Mucosa of descending colon (tissue), 3 donors: ENCODE measurements around the gene SGSM2. TPM values are rescaled to one million over a fixed set of nuclear protein-coding genes. Genes with fewer than 3 reads are reported as not detected.

Experiments used
- ATAC-seq: fragments of 200-7000 bp; cut with Tn5 transposase; one replicate; pipeline ENCODE4 v1.9.1; 2020; ENCODE audit warnings: mild to moderate bottlenecking, moderate library complexity
- DNase-seq, 3 donors: peaks; one replicate each; pipeline ENCODE4 v3.0.0-alpha.2; 2020
- H3K36me3 ChIP-seq: fragments of 200-600 bp; one replicate; pipeline ENCODE4 v1.8.0; 2021; ENCODE audit warnings: low read depth, mild to moderate bottlenecking
- H3K4me1 ChIP-seq: fragments of 200-600 bp; one replicate; pipeline ENCODE4 v1.8.0; 2021; ENCODE audit warnings: low read depth, mild to moderate bottlenecking
- H3K4me3 ChIP-seq: fragments of 200-600 bp; one replicate; pipeline ENCODE4 v1.8.0; 2021; ENCODE audit warnings: mild to moderate bottlenecking
- H3K9me3 ChIP-seq: fragments of 200-600 bp; one replicate; pipeline ENCODE4 v1.8.0; 2021; ENCODE audit warnings: mild to moderate bottlenecking
- intact Hi-C, 2 donors: fragments of 100-400 bp; cut with DNase I in 1 of 2; cut with micrococcal nuclease in 1 of 2; formaldehyde crosslinking; loops; one replicate each; pipeline versions ENCODE4 v1.11.0 to v1.11.1; 2022; cut with DNase I, micrococcal nuclease
- total RNA-seq, 3 donors: library from RNA; stranded (reverse); fragmentation: NEBNext Ultra II Directional in 2 of 3; extraction: Animal tissue kit (Norgen Biotek cat#: 25700) in 2 of 3; gene quantifications; one replicate each; pipeline versions ENCODE4 v1.2.1 to v1.2.4, GENCODE V29; 2021 to 2023
- TF ChIP-seq, protein P1 (sequence below): fragments of 200-600 bp; IDR thresholded peaks from one replicate; pipeline ENCODE4 v1.8.0; 2022; ENCODE audit warnings: antibody characterized with exemption, mild to moderate bottlenecking
- donor health status: DM: no; HTN: no; CAD: no; lungs with moderate emphysema.
- donor health status: DM: no; HTN: no; CAD: no.
- donor health status: DM: no; HTN: yes; CAD: no.

The SGSM2 gene
- total RNA-seq, 3 donors from 2014 or later, result 29.1 to 57.9 (median 30.2) TPM

DNA sequence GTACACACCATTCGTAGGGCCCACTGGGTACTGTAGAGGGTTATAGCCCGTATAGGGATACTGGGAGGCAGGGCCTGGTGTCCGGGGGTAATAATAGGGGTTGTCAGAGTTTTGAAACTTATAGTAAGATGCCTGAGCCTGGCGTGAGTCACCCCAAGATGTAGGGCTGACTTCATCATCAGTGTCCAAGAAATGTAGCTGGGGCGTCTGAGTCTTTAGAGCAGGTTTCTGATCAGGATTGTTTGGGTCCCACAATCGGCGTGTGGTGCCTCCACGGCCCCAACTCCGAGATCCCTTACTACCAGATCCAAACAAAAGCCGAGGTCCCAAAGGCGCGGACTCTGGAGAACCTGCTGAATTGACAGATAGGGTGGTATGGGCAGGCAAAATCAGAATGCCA, 38.2 kb upstream of the SGSM2 start:
- TF ChIP-seq, protein P1, sequence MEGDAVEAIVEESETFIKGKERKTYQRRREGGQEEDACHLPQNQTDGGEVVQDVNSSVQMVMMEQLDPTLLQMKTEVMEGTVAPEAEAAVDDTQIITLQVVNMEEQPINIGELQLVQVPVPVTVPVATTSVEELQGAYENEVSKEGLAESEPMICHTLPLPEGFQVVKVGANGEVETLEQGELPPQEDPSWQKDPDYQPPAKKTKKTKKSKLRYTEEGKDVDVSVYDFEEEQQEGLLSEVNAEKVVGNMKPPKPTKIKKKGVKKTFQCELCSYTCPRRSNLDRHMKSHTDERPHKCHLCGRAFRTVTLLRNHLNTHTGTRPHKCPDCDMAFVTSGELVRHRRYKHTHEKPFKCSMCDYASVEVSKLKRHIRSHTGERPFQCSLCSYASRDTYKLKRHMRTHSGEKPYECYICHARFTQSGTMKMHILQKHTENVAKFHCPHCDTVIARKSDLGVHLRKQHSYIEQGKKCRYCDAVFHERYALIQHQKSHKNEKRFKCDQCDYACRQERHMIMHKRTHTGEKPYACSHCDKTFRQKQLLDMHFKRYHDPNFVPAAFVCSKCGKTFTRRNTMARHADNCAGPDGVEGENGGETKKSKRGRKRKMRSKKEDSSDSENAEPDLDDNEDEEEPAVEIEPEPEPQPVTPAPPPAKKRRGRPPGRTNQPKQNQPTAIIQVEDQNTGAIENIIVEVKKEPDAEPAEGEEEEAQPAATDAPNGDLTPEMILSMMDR, result no peak
- Histone ChIP-seq H3K36me3 (no peaks in the 10 kb centered on the region), H3K4me1 (peaks cover 14% of the 10 kb centered on the region), H3K9me3 (no peaks in the 10 kb centered on the region), H3K4me3 (no peak overlapping the region)
- DNase-seq (no peak), ATAC-seq (no peak)
- intact Hi-C loops, result no loop called here

DNA sequence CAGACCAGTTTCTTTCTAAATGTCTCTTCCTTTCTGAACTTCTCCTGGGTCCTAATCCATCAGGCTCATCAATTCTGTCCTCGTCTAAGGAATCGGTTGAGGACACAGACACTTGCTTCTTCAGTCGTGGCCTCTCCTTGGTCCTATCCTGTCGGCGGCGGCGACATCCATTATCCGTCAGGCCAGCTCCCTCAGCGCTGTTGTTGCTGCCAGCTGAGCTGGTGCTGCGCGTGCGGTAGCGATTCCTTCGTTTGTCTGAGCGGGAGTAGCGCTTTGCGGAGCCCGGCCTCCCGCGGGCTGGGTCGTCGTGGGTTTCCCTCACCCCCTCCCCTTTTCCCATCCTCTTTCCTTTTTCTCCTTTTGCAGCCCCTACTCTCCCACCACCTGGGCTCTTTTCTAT, 37.5 kb upstream of the SGSM2 start:
- H3K4me1 ChIP-seq, result peaks cover 14% of the 10 kb centered on the region
- peak in 1 of 3 donors; percentile 50 for DNase-seq
- no peaks in the 10 kb centered on the region for H3K9me3 ChIP-seq
- intact Hi-C loops, result no loop called here
- TF ChIP-seq, protein P1, result no peak
- H3K36me3 ChIP-seq, result no peaks in the 10 kb centered on the region
- no peak overlapping the region for H3K4me3 ChIP-seq
- no peak for ATAC-seq

DNA sequence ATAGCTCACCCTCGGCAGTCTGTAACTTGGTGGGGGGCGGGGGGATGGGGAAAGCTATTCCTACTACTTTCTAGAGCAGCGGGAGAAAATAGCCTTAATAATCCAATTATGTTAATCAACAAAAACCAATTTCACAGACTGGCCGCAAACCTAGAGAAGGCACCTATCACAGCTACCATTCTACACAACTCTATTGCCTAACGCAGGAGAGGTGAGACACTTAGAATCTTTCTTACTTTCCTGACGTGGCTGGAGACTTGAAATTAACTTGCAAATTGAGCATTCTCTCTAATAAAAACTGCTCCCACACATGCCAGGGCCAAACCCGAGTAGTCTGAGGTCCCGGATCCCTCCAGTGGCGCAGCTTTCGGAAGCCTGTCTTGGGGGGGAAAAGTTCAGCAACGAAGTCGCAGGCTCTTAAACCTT, 34.5 kb upstream of the SGSM2 start:
- no peaks in the 10 kb centered on the region for H3K36me3 ChIP-seq
- intact Hi-C loops, result no loop called here
- ATAC-seq, result peak; percentile 2
- H3K4me1 ChIP-seq, result peaks cover 14% of the 10 kb centered on the region
- H3K4me3 ChIP-seq, result peak overlapping the region; percentile 88
- H3K9me3 ChIP-seq, result no peaks in the 10 kb centered on the region
- peak in 1 of 3 donors; percentile 10 for DNase-seq
- TF ChIP-seq, protein P1, result no peak

DNA sequence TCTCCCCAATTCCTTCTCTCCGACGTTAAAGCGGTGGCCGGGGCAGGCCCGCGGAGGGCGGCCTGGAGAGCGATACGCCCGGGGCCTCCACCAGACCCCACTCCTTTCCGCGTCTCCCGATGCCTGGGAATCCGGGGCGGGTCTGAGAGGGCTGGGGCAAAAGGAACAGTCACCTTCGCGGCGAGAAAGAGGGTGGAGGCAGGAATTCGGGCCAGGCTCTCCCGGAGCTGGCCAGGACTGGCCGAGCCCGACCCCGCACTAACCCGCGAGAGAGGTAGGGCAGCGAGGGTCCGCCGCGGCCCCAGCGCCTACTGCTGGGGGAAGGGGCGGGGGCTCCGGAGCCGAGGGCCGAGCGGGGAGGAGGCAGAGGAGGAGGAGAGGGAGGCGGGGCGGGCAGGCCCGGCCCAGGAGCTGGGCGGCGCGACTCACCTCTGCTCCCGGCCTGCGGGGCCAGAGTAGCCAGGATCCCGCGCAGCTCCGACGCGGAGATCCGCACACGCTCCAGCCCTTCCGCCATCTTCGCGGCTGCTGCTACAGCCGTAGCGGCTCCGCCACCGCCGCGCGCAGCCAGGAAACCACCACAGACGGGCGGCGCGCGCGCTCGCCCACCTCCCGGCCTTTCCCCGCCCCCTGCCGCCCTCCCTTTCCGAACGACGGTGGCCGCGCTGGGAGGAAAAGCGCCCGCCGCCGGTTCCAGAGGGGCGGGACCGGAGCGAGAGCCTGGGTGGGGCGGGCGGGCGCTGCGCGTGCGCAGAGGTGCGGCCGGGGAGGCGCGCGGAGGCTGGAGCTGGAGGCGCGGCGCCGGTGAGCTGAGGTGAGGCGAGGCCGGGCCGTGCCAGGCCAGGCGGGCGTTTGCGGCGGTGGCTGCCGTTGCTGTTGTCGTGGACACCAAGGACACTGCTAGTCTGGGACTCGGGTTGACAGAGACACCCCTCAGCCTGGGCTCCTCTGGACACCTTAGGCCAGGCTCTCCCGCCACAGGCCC, 33.8 kb upstream of the SGSM2 start, which contains the start of the genes SMG6 and SRR:
Gene SMG6, minus strand, starts transcription at position 582 of the 985 bp plus-strand sequence. Its CDS starts 65 bp downstream, at position 517.
Gene SRR, plus strand, starts transcription at position 747 of the 985 bp plus-strand sequence. CDS start 11,611 bp downstream, outside the sequence.
- no peaks in the 10 kb centered on the region for H3K36me3 ChIP-seq

DNA sequence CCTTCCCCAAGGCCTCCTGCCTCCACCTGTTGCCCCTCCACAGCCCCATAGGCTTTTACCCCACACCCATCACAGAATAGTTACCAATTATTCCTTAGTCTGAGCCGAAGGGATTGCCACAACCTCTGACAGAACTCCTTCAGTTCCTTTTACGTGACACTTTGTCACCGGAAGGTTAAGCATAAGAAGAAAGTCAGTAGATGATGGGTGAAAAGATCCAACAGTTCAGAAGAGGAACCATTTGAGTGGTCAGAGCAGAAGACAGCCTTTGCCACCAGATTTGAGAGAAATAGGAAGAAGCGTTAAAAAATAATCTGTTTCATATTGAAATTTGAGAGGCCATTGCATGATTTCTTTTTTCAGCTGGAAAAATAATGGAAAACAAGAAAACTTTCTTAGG, 32.4 kb upstream of the SGSM2 start:
- Histone ChIP-seq H3K4me3 (no peak overlapping the region), H3K9me3 (no peaks in the 10 kb centered on the region), H3K4me1 (peaks cover 14% of the 10 kb centered on the region), H3K36me3 (no peaks in the 10 kb centered on the region)
- TF ChIP-seq, protein P1, result no peak
- DNase-seq (no peak), ATAC-seq (no peak)
- intact Hi-C loops, result no loop called here

More for the DNA sequence above, 33.8 kb upstream of the SGSM2 start, which contains the start of the genes SMG6 and SRR:
- H3K9me3 ChIP-seq, result no peaks in the 10 kb centered on the region
- ATAC-seq, result peak; percentile 96
- H3K4me1 ChIP-seq, result peaks cover 14% of the 10 kb centered on the region
- H3K4me3 ChIP-seq, result peak within 1 kb of the TSS; percentile 88
- intact Hi-C loops, result no loop called here
- peak; percentile 91 to 96 (median 95) for DNase-seq
- TF ChIP-seq, protein P1, result no peak
